Panc1 (cell line): Measurements from ENCODE around the gene USP9X. TPM values are rescaled to one million over a fixed set of nuclear protein-coding genes. Genes with fewer than 3 reads are reported as not detected.
A peak's percentile ranks its signal among the peaks of the same experiment; 100 is the strongest.

Experiments
- ATAC-seq: fragments of 200-7000 bp; cut with Tn5 transposase; 2 replicates; pipeline ENCODE4 v1.9.1; 2020; ENCODE audit warnings: mild to moderate bottlenecking, moderate library complexity
- Bru-seq: library from RNA; stranded (reverse); fragments of 400-500 nt; gene quantifications from one replicate; lab custom pipeline; 2021; lab: Mats Ljungman, UMichigan
- BruChase-seq, 2 experiments: library from RNA; stranded (reverse); fragments of 400-500 nt; gene quantifications; one replicate each; lab custom pipeline; 2021; lab: Mats Ljungman, UMichigan
- BruUV-seq: library from RNA; stranded (reverse); fragments of 400-500 nt; replicated peaks from 2 replicates; lab custom pipeline; 2021; lab: Mats Ljungman, UMichigan
- CTCF ChIA-PET: fragments of 300-600 bp; sonication (Branson Sonifier 250); formaldehyde crosslinking; loops from one replicate; lab custom pipeline; 2022; ENCODE audit warnings: antibody characterized with exemption; lab: Charles Lee
- POLR2A ChIA-PET: fragments of 300-600 bp; sonication (Branson Sonifier 250); formaldehyde crosslinking; loops from one replicate; lab custom pipeline; 2022; ENCODE audit warnings: antibody characterized with exemption; lab: Charles Lee
- DNase-seq: peaks from one replicate; pipeline ENCODE4 v3.0.0-alpha.2; 2010; ENCODE audit warnings: low read depth, low spot score
- H3K27ac ChIP-seq: 2 replicates; pipeline ENCODE4 v1.5.1; 2011; ENCODE audit warnings: mild to moderate bottlenecking, low read length, inconsistent platforms
- H3K27me3 ChIP-seq: fragments of 200-500 bp; sonication (Bioruptor generic); 2 replicates; pipeline ENCODE4 v1.6.0; 2014; ENCODE audit warnings: low read length, inconsistent platforms; ENCODE audit not compliant: control insufficient read depth, insufficient read depth
- H3K36me3 ChIP-seq: fragments of 200-500 bp; sonication (Bioruptor generic); 2 replicates; pipeline ENCODE4 v1.5.1; 2014; ENCODE audit warnings: inconsistent platforms, mild to moderate bottlenecking, low read length, moderate library complexity; ENCODE audit not compliant: control insufficient read depth, insufficient read depth
- H3K4me1 ChIP-seq: 2 replicates; pipeline ENCODE4 v1.5.1; 2011; ENCODE audit warnings: inconsistent platforms, mild to moderate bottlenecking, low read length, moderate library complexity; ENCODE audit not compliant: control insufficient read depth, insufficient read depth
- H3K4me3 ChIP-seq, 2 experiments: 2 replicates each; pipeline ENCODE4 v1.5.1; 2011 to 2012; ENCODE audit warnings: low read depth in 2 of 2, low read length in 2 of 2, mild to moderate bottlenecking in 2 of 2, inconsistent platforms in 1 of 2, moderate library complexity in 1 of 2
- H3K9me3 ChIP-seq: fragments of 200-500 bp; sonication (Bioruptor generic); 2 replicates; pipeline ENCODE4 v1.5.1; 2014; ENCODE audit warnings: low read depth, mild to moderate bottlenecking, inconsistent platforms, low read length, moderate library complexity; ENCODE audit not compliant: control insufficient read depth, insufficient read depth
- POLR2AphosphoS5 ChIP-seq: IDR thresholded peaks from 2 replicates; pipeline ENCODE4 v1.6.1; 2012; ENCODE audit warnings: mild to moderate bottlenecking, low read depth, low read length, moderate library complexity
- SIN3A ChIP-seq: IDR thresholded peaks from 2 replicates; pipeline ENCODE4 v1.6.1; 2012; ENCODE audit warnings: low read depth, mild to moderate bottlenecking, low read length, moderate library complexity, borderline replicate concordance; ENCODE audit not compliant: insufficient read depth
- TCF7L2 ChIP-seq: IDR thresholded peaks from 2 replicates; pipeline ENCODE4 v1.6.1; 2011; ENCODE audit warnings: mild to moderate bottlenecking, low read depth, low read length, inconsistent platforms
- in situ Hi-C: cut with HindIII; loops from 2 replicates; pipeline ENCODE4 v1.10.0; 2016; ENCODE audit warnings: low sequenced_read_pairs, low pct_unique_long_range_greater_than_20kb
- intact Hi-C: fragments of 100-400 bp; cut with micrococcal nuclease; formaldehyde crosslinking; loops from one replicate; pipeline ENCODE4 v1.10.0; 2022; ENCODE audit not compliant: unreplicated experiment
- long read RNA-seq: library from polyadenylated mRNA; unstranded; transcript quantifications from one replicate; pipeline ENCODE4 v2.0.0, GENCODE V29; 2021; ENCODE audit not compliant: unreplicated experiment
- polyA plus RNA-seq: library from polyadenylated mRNA; unstranded; fragments of >200 nt; gene quantifications from one replicate; pipeline ENCODE4 v1.2.1, GENCODE V29; 2012; ENCODE audit warnings: missing spikeins; ENCODE audit not compliant: insufficient read length
- total RNA-seq: library from RNA; stranded (reverse); gene quantifications from one replicate; pipeline ENCODE4 v1.2.1, GENCODE V29; 2021; ENCODE audit not compliant: unreplicated experiment
- TF ChIP-seq, protein P1 (sequence below): fragments of 450-650 bp; IDR thresholded peaks from 2 replicates; pipeline ENCODE4 v1.5.1; 2017; ENCODE audit warnings: mild to moderate bottlenecking
- TF ChIP-seq, protein P2 (sequence below), 2 experiments: IDR thresholded peaks; 2 replicates each; pipeline ENCODE4 v1.6.1; 2011 to 2012; ENCODE audit warnings: low read depth in 2 of 2, control low read depth in 1 of 2, low read length in 1 of 2, mild to moderate bottlenecking in 1 of 2, moderate library complexity in 1 of 2; ENCODE audit not compliant: insufficient read depth in 1 of 2

USP9X gene, protein sequence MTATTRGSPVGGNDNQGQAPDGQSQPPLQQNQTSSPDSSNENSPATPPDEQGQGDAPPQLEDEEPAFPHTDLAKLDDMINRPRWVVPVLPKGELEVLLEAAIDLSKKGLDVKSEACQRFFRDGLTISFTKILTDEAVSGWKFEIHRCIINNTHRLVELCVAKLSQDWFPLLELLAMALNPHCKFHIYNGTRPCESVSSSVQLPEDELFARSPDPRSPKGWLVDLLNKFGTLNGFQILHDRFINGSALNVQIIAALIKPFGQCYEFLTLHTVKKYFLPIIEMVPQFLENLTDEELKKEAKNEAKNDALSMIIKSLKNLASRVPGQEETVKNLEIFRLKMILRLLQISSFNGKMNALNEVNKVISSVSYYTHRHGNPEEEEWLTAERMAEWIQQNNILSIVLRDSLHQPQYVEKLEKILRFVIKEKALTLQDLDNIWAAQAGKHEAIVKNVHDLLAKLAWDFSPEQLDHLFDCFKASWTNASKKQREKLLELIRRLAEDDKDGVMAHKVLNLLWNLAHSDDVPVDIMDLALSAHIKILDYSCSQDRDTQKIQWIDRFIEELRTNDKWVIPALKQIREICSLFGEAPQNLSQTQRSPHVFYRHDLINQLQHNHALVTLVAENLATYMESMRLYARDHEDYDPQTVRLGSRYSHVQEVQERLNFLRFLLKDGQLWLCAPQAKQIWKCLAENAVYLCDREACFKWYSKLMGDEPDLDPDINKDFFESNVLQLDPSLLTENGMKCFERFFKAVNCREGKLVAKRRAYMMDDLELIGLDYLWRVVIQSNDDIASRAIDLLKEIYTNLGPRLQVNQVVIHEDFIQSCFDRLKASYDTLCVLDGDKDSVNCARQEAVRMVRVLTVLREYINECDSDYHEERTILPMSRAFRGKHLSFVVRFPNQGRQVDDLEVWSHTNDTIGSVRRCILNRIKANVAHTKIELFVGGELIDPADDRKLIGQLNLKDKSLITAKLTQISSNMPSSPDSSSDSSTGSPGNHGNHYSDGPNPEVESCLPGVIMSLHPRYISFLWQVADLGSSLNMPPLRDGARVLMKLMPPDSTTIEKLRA (N-terminal part only)
- total RNA-seq (44.4 TPM), Bru-seq, nascent RNA (percentile 87 among the genes with signal in this experiment), BruChase-seq, experiment 1, labeled RNA remaining after a 2-hour chase (percentile 78 among the genes with signal in this experiment), BruChase-seq, experiment 2, labeled RNA remaining after a 6-hour chase (percentile 89 among the genes with signal in this experiment)
- polyA plus RNA-seq: 15.4 TPM
- long read RNA-seq, full-length matches to known transcripts: 5 of 62 reads
- long read RNA-seq, partial matches to known transcripts: 50 of 62 reads
- long read RNA-seq, other reads (novel, unspliced or antisense): 7 of 62 reads

DNA sequence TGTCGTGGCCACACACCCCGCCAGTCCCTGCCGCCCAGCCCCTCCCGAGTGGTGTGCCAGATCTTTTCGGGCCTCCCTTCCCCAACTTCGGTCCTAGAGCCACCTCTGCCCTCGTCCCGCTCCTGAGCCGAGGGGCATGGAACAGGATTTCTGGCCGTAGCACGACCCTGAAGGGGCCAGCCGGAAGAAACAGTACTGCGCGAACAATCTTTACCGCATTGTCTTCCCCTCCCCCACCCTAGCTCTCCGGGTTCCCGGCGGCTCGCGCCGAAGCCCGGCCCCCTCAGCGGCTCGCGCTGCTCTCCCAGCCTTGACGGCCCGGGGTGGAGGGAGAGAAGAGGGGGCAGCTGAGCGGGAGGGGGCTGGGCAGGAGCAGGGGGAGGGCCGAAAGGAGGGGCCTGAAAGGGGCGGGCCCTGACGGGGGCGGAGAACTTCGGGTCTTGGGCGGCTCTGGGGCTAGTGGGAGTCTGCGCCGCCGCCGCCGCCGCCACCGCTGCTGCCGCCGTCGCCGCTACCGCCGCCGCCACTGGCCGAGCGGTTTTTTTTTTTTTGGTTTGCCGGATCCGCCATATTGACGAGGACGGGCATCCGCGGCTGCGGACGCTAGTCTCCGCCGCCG, at the start of gene USP9X:
USP9X (plus strand) TSS at position 553 of the 619 bp plus-strand sequence. CDS start 38,184 bp downstream, outside the sequence.
- ChIA-PET POLR2A (interaction anchor here (0.7 to 0.8 kb wide), 3 partner anchors 76 to 1000 kb away, joined by 3 to 12 read pairs (median 3); no protein-coding TSS in a partner anchor), CTCF (interaction anchor here (0.7 kb wide), 1 partner anchor 88 kb away, joined by 3 read pairs; no protein-coding TSS in a partner anchor)
- no peaks in the 10 kb centered on the region for H3K27me3 ChIP-seq
- intact Hi-C loops (no loop called here), in situ Hi-C loops (no loop called here)
- peak; percentile 32 for DNase-seq
- H3K27ac ChIP-seq: peak within 1 kb of the TSS; percentile 81
- peak; percentile 83 for ATAC-seq
- no peaks in the 10 kb centered on the region for H3K36me3 ChIP-seq
- no peaks in the 10 kb centered on the region for H3K9me3 ChIP-seq
- peaks cover 9% of the 10 kb centered on the region for H3K4me1 ChIP-seq
- H3K4me3 ChIP-seq: peak within 1 kb of the TSS; percentile 65 to 76
- BruUV-seq: no TSS peak
- TF ChIP-seq, protein P1, sequence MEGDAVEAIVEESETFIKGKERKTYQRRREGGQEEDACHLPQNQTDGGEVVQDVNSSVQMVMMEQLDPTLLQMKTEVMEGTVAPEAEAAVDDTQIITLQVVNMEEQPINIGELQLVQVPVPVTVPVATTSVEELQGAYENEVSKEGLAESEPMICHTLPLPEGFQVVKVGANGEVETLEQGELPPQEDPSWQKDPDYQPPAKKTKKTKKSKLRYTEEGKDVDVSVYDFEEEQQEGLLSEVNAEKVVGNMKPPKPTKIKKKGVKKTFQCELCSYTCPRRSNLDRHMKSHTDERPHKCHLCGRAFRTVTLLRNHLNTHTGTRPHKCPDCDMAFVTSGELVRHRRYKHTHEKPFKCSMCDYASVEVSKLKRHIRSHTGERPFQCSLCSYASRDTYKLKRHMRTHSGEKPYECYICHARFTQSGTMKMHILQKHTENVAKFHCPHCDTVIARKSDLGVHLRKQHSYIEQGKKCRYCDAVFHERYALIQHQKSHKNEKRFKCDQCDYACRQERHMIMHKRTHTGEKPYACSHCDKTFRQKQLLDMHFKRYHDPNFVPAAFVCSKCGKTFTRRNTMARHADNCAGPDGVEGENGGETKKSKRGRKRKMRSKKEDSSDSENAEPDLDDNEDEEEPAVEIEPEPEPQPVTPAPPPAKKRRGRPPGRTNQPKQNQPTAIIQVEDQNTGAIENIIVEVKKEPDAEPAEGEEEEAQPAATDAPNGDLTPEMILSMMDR: no peak
- TF ChIP-seq TCF7L2 (no peak), SIN3A (no peak), POLR2AphosphoS5 (no peak)
- TF ChIP-seq, protein P2, sequence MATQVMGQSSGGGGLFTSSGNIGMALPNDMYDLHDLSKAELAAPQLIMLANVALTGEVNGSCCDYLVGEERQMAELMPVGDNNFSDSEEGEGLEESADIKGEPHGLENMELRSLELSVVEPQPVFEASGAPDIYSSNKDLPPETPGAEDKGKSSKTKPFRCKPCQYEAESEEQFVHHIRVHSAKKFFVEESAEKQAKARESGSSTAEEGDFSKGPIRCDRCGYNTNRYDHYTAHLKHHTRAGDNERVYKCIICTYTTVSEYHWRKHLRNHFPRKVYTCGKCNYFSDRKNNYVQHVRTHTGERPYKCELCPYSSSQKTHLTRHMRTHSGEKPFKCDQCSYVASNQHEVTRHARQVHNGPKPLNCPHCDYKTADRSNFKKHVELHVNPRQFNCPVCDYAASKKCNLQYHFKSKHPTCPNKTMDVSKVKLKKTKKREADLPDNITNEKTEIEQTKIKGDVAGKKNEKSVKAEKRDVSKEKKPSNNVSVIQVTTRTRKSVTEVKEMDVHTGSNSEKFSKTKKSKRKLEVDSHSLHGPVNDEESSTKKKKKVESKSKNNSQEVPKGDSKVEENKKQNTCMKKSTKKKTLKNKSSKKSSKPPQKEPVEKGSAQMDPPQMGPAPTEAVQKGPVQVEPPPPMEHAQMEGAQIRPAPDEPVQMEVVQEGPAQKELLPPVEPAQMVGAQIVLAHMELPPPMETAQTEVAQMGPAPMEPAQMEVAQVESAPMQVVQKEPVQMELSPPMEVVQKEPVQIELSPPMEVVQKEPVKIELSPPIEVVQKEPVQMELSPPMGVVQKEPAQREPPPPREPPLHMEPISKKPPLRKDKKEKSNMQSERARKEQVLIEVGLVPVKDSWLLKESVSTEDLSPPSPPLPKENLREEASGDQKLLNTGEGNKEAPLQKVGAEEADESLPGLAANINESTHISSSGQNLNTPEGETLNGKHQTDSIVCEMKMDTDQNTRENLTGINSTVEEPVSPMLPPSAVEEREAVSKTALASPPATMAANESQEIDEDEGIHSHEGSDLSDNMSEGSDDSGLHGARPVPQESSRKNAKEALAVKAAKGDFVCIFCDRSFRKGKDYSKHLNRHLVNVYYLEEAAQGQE (IDR thresholded peaks at IDR 0.05; ENCODE audit: insufficient read depth in 1 of 2, low read depth in 2 of 2, low read length in 1 of 2): no peak

DNA sequence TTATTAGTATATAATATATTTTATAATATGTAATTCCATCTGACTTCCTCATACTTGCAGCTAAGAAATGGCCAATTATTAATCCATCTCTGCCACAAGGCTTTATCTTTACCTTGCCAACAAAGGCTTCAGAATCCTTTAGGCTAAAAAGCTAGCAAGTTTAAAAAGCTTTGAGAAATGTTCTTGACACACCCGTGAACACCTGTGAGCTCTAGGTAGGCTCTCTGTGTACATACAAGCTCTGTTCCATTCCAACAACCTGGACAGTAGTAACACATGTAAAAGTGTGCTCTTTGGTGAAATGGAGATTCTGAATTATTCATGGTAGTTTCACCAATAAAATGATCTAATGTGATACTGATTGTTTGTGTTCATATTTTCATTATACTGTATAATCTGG, 49.7 kb upstream of the USP9X start:
- no peak for DNase-seq
- CTCF ChIA-PET: no interaction called here
- no peak for TF ChIP-seq TCF7L2
- TF ChIP-seq SIN3A: no peak
- no peak for TF ChIP-seq POLR2AphosphoS5
- TF ChIP-seq, protein P1: no peak
- TF ChIP-seq, protein P2 (IDR thresholded peaks at IDR 0.05; ENCODE audit: insufficient read depth in 1 of 2, low read depth in 2 of 2, low read length in 1 of 2): no peak
- intact Hi-C loops: no loop called here
- H3K4me1 ChIP-seq: no peaks in the 10 kb centered on the region
- H3K9me3 ChIP-seq: no peaks in the 10 kb centered on the region
- no peak for ATAC-seq
- no peaks in the 10 kb centered on the region for H3K36me3 ChIP-seq
- no peak overlapping the region for H3K27ac ChIP-seq
- in situ Hi-C loops: no loop called here
- no TSS peak for BruUV-seq
- no peak overlapping the region for H3K4me3 ChIP-seq
- POLR2A ChIA-PET: no interaction called here
- H3K27me3 ChIP-seq: no peaks in the 10 kb centered on the region
